ENCODE results near the gene SERPINB12. TPM values are rescaled to one million over a fixed set of nuclear protein-coding genes. Genes with fewer than 3 reads are reported as not detected.

The SERPINB12 gene
- total RNA-seq, 2 donors from 2014 or later: not detected

DNA sequence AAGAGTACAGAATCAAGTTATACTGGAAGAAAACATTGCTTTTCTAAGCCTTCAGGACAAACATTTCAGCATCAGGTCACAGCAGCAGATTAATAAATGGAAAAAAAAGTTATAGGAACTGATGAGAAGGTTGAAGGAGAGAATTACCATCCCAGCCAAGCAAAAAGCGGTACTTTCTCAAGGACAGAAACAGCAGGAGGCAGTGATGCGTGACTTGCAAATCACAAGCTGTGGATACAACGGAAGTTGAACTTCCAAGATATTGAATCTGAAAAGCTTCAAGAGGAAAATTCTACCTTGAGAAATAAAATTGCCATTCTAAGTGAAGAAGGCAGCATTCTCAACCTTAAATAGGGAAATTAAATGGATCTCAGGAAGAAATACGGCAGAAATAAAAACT is 18.5 kb upstream of the SERPINB12 start:
- ATAC-seq (replicated peaks in 1 of 2) (no peak), DNase-seq (no peak)
- Mint-ChIP-seq H3K27ac (no peak overlapping the region), H3K9me3 (no peaks in the 10 kb centered on the region), H3K4me1 (ENCODE audit: low read depth) (no peaks in the 10 kb centered on the region), H3K27me3 (ENCODE audit: low read depth) (peaks cover 9% of the 10 kb centered on the region), H3K36me3 (ENCODE audit: insufficient read depth in 2 of 2) (no peaks in the 10 kb centered on the region), H3K4me3 (no peak overlapping the region)

DNA sequence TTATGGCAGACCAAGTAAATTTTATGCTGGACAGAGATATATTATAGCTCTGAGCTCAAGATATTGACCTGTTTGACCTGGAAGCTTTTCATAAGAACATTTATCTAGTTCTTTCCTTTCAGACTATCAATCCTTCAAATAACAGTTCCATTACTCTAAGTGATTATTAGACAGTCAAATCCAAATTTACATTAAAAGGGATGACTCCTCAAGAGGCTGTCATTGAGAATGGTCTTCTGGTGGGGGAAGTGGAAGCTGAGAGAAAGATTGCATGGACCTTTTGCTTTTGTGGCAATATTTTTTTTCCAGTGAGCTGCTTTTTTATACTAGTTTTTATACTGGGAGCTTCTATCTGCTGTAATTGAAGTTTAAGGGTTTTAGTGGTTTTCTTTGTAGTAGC is 14.9 kb upstream of the SERPINB12 start:
- no peaks in the 10 kb centered on the region for H3K4me1 Mint-ChIP-seq (ENCODE audit: low read depth)
- H3K4me3 Mint-ChIP-seq: no peak overlapping the region
- ATAC-seq (replicated peaks in 1 of 2) (no peak), DNase-seq (no peak)
- H3K27me3 Mint-ChIP-seq (ENCODE audit: low read depth): no peaks in the 10 kb centered on the region
- no peaks in the 10 kb centered on the region for H3K9me3 Mint-ChIP-seq
- H3K36me3 Mint-ChIP-seq (ENCODE audit: insufficient read depth in 2 of 2): no peaks in the 10 kb centered on the region
- no peak overlapping the region for H3K27ac Mint-ChIP-seq

DNA sequence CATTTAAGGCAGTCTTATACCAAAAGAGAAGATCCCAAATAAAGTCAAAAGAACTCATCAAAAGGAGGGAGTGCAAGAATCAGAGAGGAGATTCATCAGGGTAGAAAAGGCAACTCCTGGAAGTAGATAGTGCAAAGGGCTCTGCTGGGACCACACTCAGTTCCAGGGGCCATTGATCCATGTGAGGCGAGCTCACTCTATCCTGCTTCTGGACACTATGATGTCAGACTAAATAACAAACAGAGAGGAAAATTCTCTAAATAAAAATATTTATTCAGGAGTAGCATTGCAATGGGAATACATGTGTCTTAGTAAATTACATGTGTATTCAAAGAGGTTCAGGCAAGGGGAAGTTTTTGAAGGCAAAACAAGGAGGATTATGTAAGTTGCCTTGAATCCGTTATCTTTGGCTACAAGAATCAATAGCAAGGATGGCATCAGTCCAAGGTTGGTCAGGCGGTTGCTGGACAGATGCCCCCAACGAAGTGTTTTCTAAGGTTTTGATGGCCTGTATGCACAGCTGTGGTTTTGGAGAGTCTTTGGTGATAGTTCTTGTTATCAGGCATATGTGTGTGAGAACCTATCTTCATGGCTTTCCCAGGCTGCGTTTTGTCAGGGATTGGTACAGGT is 13.2 kb upstream of the SERPINB12 start:
- ATAC-seq (replicated peaks in 1 of 2) (no peak), DNase-seq (no peak)
- H3K27me3 Mint-ChIP-seq (ENCODE audit: low read depth): peaks cover 2% of the 10 kb centered on the region
- H3K4me3 Mint-ChIP-seq: no peak overlapping the region
- H3K4me1 Mint-ChIP-seq (ENCODE audit: low read depth): no peaks in the 10 kb centered on the region
- H3K27ac Mint-ChIP-seq: no peak overlapping the region
- no peaks in the 10 kb centered on the region for H3K36me3 Mint-ChIP-seq (ENCODE audit: insufficient read depth in 2 of 2)
- H3K9me3 Mint-ChIP-seq: no peaks in the 10 kb centered on the region

GRCh38 chr18:63532471-63532870 is 9.7 kb upstream of the SERPINB12 start:
- DNase-seq: no peak
- no peaks in the 10 kb centered on the region for H3K9me3 Mint-ChIP-seq
- no peak overlapping the region for H3K27ac Mint-ChIP-seq
- peaks cover 5% of the 10 kb centered on the region for H3K4me1 Mint-ChIP-seq (ENCODE audit: low read depth)
- H3K27me3 Mint-ChIP-seq (ENCODE audit: low read depth): peaks cover 11% of the 10 kb centered on the region
- H3K4me3 Mint-ChIP-seq: no peak overlapping the region
- no peak for ATAC-seq (replicated peaks in 1 of 2)
- no peaks in the 10 kb centered on the region for H3K36me3 Mint-ChIP-seq (ENCODE audit: insufficient read depth in 2 of 2)

- DNase-seq (no peak), ATAC-seq (replicated peaks in 1 of 2) (peak in 1 of 2 donors; percentile 62)
- no peak overlapping the region for H3K27ac Mint-ChIP-seq
- peaks cover 5% of the 10 kb centered on the region for H3K4me1 Mint-ChIP-seq (ENCODE audit: low read depth)
- no peaks in the 10 kb centered on the region for H3K9me3 Mint-ChIP-seq
- H3K27me3 Mint-ChIP-seq (ENCODE audit: low read depth): peaks cover 11% of the 10 kb centered on the region
- H3K36me3 Mint-ChIP-seq (ENCODE audit: insufficient read depth in 2 of 2): no peaks in the 10 kb centered on the region
- peak overlapping the region in 1 of 2 donors; percentile 17 for H3K4me3 Mint-ChIP-seq
Measured at GRCh38 chr18:63534615-63535014, 7.6 kb upstream of the SERPINB12 start.

DNA sequence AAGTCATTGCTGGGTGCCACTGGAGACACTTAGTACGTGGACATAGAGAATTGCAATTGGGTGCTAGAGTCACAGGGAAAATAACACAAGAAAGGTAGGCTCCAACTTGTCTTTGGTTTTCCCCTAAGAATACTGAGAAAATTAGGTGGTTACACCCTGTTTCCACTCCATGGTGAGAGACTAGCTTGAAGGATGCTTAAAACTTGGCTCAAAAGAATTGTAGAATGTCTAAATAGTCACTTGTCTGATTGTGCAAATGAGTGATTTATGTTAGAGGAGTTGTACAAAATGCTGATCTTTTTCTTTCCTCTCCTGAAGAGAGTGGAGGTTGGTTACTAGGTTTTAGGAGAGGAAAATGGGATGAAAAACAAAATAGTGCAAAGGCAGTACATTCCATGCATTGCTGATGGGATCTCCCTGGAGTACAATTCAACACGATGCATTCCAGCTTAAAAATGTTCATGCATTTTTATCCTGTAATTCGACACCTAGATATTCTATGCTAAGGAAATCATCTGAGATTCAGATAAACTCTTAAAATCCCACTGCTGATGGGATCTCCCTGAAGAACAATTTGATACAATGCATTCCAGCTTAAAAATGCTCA is 2.2 kb upstream of the SERPINB12 start:
- DNase-seq (no peak), ATAC-seq (replicated peaks in 1 of 2) (no peak)
- no peak overlapping the region for H3K27ac Mint-ChIP-seq
- no peak overlapping the region for H3K4me3 Mint-ChIP-seq
- no peaks in the 10 kb centered on the region for H3K4me1 Mint-ChIP-seq (ENCODE audit: low read depth)
- no peaks in the 10 kb centered on the region for H3K9me3 Mint-ChIP-seq
- H3K36me3 Mint-ChIP-seq (ENCODE audit: insufficient read depth in 2 of 2): no peaks in the 10 kb centered on the region
- H3K27me3 Mint-ChIP-seq (ENCODE audit: low read depth): peaks cover 23% of the 10 kb centered on the region

DNA sequence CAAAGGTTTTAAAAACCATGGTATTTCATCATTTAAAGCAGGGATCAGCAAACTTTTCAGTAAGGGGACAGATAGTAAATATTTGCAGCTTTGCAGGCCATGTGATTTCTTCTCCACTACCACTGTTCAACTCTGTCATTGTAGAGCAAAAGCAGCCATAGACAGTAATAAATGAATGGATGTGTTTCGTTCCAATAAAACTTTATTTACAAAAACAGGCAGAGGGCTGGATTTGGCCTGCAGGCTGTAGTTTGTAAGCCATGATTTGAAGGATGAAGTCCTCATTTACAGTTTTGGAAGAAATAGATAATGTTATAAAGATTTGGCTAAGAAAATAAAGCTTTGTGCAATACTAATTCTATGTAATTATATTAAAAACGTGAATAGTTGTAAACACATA is 1.8 kb downstream of the SERPINB12 start:
- Mint-ChIP-seq H3K27ac (no peak overlapping the region), H3K36me3 (ENCODE audit: insufficient read depth in 2 of 2) (no peaks in the 10 kb centered on the region), H3K4me3 (no peak overlapping the region), H3K4me1 (ENCODE audit: low read depth) (no peaks in the 10 kb centered on the region), H3K9me3 (no peaks in the 10 kb centered on the region), H3K27me3 (ENCODE audit: low read depth) (peaks cover 38% of the 10 kb centered on the region)
- no peak for ATAC-seq (replicated peaks in 1 of 2)
- no peak for DNase-seq

DNA sequence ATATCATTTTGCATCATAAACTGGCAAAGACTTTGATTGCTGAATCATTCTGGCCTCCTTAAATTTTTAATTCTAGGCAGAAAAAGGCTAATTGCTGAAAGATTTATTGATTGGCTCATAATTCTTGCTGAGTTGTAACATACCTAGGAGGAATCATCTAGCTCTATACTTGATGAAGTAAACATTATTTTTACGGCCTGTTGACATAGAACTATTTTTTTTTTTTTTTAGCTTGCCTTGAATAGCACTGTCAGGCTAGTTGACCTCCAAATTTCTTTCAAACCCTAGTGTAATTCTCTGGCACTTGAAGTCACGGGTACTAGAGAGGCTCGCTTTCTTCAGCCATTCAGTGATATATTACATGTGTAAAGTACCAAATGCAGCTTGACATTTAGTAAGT is 2.8 kb downstream of the SERPINB12 start:
- Mint-ChIP-seq H3K27me3 (ENCODE audit: low read depth) (peaks cover 34% of the 10 kb centered on the region), H3K4me3 (no peak overlapping the region), H3K36me3 (ENCODE audit: insufficient read depth in 2 of 2) (no peaks in the 10 kb centered on the region), H3K4me1 (ENCODE audit: low read depth) (no peaks in the 10 kb centered on the region), H3K9me3 (no peaks in the 10 kb centered on the region), H3K27ac (no peak overlapping the region)
- DNase-seq: no peak
- no peak for ATAC-seq (replicated peaks in 1 of 2)

DNA sequence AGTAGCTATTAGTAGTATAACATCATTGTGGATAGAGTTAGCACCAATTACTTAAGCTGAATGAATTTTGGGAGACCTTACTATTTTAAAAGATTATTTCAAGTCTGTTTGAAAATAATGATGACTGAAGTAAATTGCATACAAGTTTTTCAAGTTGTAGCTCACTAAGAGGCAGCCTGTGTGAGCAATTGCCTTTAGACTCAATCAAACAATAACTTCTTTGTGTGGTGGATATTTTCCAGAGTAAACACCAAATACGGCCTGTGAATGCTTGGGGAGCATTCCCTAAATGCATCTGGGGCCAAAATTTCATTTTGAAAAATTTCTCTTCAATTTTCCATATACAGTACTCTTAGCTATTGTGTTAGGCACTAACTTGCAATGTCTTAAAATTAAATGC is 7.9 kb downstream of the SERPINB12 start:
- Mint-ChIP-seq H3K27me3 (ENCODE audit: low read depth) (peaks cover 25% of the 10 kb centered on the region), H3K36me3 (ENCODE audit: insufficient read depth in 2 of 2) (no peaks in the 10 kb centered on the region), H3K4me1 (ENCODE audit: low read depth) (no peaks in the 10 kb centered on the region), H3K9me3 (no peaks in the 10 kb centered on the region), H3K27ac (no peak overlapping the region), H3K4me3 (no peak overlapping the region)
- ATAC-seq (replicated peaks in 1 of 2) (no peak), DNase-seq (no peak)

GRCh38 chr18:63551769-63552168 is 9.6 kb downstream of the SERPINB12 start:
- DNase-seq (no peak), ATAC-seq (replicated peaks in 1 of 2) (no peak)
- H3K4me1 Mint-ChIP-seq (ENCODE audit: low read depth): no peaks in the 10 kb centered on the region
- no peak overlapping the region for H3K27ac Mint-ChIP-seq
- H3K9me3 Mint-ChIP-seq: no peaks in the 10 kb centered on the region
- H3K27me3 Mint-ChIP-seq (ENCODE audit: low read depth): peaks cover 19% of the 10 kb centered on the region
- H3K4me3 Mint-ChIP-seq: no peak overlapping the region
- H3K36me3 Mint-ChIP-seq (ENCODE audit: insufficient read depth in 2 of 2): no peaks in the 10 kb centered on the region

- DNase-seq: no peak
- ATAC-seq (replicated peaks in 1 of 2): no peak
- no peak overlapping the region for H3K27ac Mint-ChIP-seq
- no peaks in the 10 kb centered on the region for H3K9me3 Mint-ChIP-seq
- H3K4me3 Mint-ChIP-seq: no peak overlapping the region
- H3K27me3 Mint-ChIP-seq (ENCODE audit: low read depth): peaks cover 17% of the 10 kb centered on the region
- H3K36me3 Mint-ChIP-seq (ENCODE audit: insufficient read depth in 2 of 2): no peaks in the 10 kb centered on the region
- no peaks in the 10 kb centered on the region for H3K4me1 Mint-ChIP-seq (ENCODE audit: low read depth)
Measured at GRCh38 chr18:63552581-63552980, 10.4 kb downstream of the SERPINB12 start.

- no peaks in the 10 kb centered on the region for H3K36me3 Mint-ChIP-seq (ENCODE audit: insufficient read depth in 2 of 2)
- H3K4me3 Mint-ChIP-seq: no peak overlapping the region
- no peak for ATAC-seq (replicated peaks in 1 of 2)
- no peak for DNase-seq
- no peaks in the 10 kb centered on the region for H3K4me1 Mint-ChIP-seq (ENCODE audit: low read depth)
- no peaks in the 10 kb centered on the region for H3K9me3 Mint-ChIP-seq
- H3K27me3 Mint-ChIP-seq (ENCODE audit: low read depth): peaks cover 12% of the 10 kb centered on the region
- no peak overlapping the region for H3K27ac Mint-ChIP-seq
Measured at GRCh38 chr18:63553081-63553480, 10.9 kb downstream of the SERPINB12 start.

DNA sequence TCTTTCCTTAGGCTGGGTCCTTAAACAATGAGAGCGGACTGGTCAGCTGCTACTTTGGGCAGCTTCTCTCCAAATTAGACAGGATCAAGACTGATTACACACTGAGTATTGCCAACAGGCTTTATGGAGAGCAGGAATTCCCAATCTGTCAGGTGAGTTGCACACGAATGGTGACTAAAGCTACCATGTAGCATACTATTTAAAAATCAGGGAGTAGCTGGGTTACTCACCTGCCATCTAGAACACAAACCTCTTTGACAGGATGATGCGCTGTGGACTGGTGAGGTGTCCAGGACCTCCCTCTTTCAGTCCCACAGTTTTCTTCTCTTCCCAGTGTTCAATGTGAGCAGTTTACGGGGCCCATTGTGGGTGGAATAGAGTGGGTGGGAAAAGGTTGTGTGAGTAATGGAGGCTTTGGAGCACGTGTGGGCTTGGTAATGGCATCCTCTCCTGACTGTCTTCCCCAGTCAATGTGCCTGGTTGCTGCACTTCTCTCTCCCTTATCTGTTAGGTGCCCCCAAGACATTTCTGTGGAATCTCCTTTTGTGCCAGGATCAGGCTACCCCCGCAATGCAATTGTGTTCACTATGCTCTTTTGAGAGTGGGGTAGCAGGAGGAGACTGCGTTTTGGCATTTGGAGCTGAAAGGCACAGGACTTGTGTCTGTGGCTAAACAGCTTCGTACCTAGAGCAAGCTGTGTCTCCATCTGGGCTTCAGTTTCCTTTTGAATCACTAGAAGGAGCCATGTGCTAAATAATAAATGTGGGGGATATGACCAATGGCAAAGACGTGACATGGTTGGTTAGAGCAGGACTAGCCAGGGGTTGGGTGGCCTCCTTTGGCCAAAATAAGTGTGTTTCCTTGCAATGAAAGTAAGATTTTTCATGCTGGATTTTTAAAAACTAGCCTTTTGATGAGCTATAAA is 17.7 kb downstream of the SERPINB12 start:
- Mint-ChIP-seq H3K4me3 (no peak overlapping the region), H3K4me1 (ENCODE audit: low read depth) (no peaks in the 10 kb centered on the region), H3K36me3 (ENCODE audit: insufficient read depth in 2 of 2) (no peaks in the 10 kb centered on the region), H3K27ac (no peak overlapping the region), H3K9me3 (no peaks in the 10 kb centered on the region), H3K27me3 (ENCODE audit: low read depth) (peaks cover 8% of the 10 kb centered on the region)
- no peak for DNase-seq
- no peak for ATAC-seq (replicated peaks in 1 of 2)

Measured in activated T-cell treated with anti-CD3 and anti-CD28 coated beads, Interleukin-2, amount 50 U/mL, for 72 hours (primary cell).